Right lobe of liver (tissue), 6 donors: ENCODE results near the gene RRP8. TPM values are rescaled to one million over a fixed set of nuclear protein-coding genes. Genes with fewer than 3 reads are reported as not detected.

Experiments used
- ATAC-seq, 4 donors: fragments of 200-7000 bp; cut with Tn5 transposase; one replicate each; pipeline ENCODE4 v1.9.1; 2020; ENCODE audit warnings: mild to moderate bottlenecking in 4 of 4, moderate library complexity in 4 of 4
- DNase-seq, 3 donors: peaks; one replicate each; pipeline ENCODE4 v3.0.0-alpha.2; 2020
- H3K27ac ChIP-seq, 3 donors: fragments of 200-600 bp; one replicate each; pipeline ENCODE4 v1.8.0; 2022
- H3K27me3 ChIP-seq, 2 donors: fragments of 200-600 bp; one replicate each; pipeline ENCODE4 v1.8.0; 2022
- H3K36me3 ChIP-seq, 4 donors: fragments of 200-600 bp; sonication (generic) in 1 of 4; one replicate each; pipeline versions ENCODE4 v1.5.1 to v1.8.0; 2017 to 2022; ENCODE audit warnings: control low read depth in 1 of 4
- H3K4me1 ChIP-seq, 4 donors: fragments of 200-600 bp; sonication (generic) in 1 of 4; one replicate each; pipeline versions ENCODE4 v1.5.1 to v1.8.0; 2017 to 2022; ENCODE audit warnings: control low read depth in 1 of 4
- H3K4me3 ChIP-seq, 3 donors: fragments of 200-600 bp; one replicate each; pipeline ENCODE4 v1.8.0; 2022
- H3K9me3 ChIP-seq, 4 donors: fragments of 200-600 bp; sonication (generic) in 1 of 4; one replicate each; pipeline versions ENCODE4 v1.5.1 to v1.8.0; 2017 to 2022; ENCODE audit warnings: control low read depth in 1 of 4
- POLR2A ChIP-seq: fragments of 450-650 bp; IDR thresholded peaks from one replicate; pipeline ENCODE4 v1.6.1; 2017; ENCODE audit warnings: antibody characterized with exemption, mild to moderate bottlenecking
- WGBS: methylation state at CpG from one replicate; pipeline ENCODE4 v1.1.6; 2018; ENCODE audit warnings: low coverage, low lambda C conversion rate; ENCODE audit not compliant: insufficient coverage; ENCODE audit errors: missing lambda C conversion rate; 5-methylcytosine and 5-hydroxymethylcytosine counted together
- intact Hi-C, 2 donors: fragments of 100-400 bp; cut with DNase I; formaldehyde crosslinking; loops; one replicate each; pipeline versions ENCODE4 v1.11.2 to v1.14.1; 2022
- total RNA-seq, 6 experiments: library from RNA; depleted of rRNA in 2 of 6; stranded (reverse); fragments of >200 nt in 2 of 6; fragmentation: NEBNext Ultra II Directional in 3 of 6; extraction: Animal tissue kit (Norgen Biotek cat#: 25700) in 3 of 6; gene quantifications; one replicate each; pipeline versions ENCODE4 v1.1.0 to v1.2.4, GENCODE V29; 2016 to 2023
- TF ChIP-seq, protein P1 (sequence below), 4 donors: fragments of 200-600 bp in 3 of 4; fragments of 450-650 bp in 1 of 4; IDR thresholded peaks; one replicate each; pipeline versions ENCODE4 v1.5.1 to v1.8.0; 2016 to 2022; ENCODE audit warnings: antibody characterized with exemption in 4 of 4, mild to moderate bottlenecking in 2 of 4
- donor health status: DM: no; HTN: yes; CAD: no.
- donor health status: DM: no; HTN: no; CAD: no.
- donor health status: DM: no; HTN: no; CAD: no.
- donor health status: DM: no; HTN: yes; CAD: no.
- donor health status: DM: no; HTN: yes; CAD: no.

Gene RRP8
- total RNA-seq, 6 experiments from 2014 or later = 11.3 to 17.1 (median 14.2) TPM

DNA sequence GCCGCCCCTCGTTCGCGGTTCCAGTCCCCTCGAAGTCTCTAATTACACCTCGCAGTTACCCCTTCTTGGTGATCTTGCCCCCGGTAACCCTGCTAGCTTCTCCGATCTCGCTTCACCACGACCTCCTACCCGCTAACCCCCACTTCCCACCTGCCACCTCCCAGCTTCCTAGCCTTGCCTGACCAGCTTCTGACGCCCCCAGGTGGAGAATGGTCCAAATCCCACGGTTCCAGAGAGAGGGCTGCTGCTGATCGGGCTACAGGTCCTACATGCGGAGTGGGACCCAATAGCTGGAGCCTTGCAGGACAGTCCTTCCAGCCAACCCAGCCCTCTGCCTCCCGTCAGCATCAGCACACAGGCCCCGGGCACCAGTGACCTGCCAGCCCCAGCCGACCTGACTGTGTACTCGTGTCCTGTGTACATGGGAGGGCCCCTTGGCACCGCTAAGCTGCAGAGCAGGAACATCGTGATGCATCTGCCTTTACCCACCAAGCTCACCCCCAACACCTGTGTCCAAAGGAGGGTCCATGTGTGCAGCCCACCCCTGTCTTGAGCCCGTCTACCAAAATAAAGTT is 31.9 kb downstream of the RRP8 start:
- no peak for TF ChIP-seq POLR2A
- TF ChIP-seq, protein P1, sequence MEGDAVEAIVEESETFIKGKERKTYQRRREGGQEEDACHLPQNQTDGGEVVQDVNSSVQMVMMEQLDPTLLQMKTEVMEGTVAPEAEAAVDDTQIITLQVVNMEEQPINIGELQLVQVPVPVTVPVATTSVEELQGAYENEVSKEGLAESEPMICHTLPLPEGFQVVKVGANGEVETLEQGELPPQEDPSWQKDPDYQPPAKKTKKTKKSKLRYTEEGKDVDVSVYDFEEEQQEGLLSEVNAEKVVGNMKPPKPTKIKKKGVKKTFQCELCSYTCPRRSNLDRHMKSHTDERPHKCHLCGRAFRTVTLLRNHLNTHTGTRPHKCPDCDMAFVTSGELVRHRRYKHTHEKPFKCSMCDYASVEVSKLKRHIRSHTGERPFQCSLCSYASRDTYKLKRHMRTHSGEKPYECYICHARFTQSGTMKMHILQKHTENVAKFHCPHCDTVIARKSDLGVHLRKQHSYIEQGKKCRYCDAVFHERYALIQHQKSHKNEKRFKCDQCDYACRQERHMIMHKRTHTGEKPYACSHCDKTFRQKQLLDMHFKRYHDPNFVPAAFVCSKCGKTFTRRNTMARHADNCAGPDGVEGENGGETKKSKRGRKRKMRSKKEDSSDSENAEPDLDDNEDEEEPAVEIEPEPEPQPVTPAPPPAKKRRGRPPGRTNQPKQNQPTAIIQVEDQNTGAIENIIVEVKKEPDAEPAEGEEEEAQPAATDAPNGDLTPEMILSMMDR (IDR thresholded peaks at IDR 0.05) = no peak
- Histone ChIP-seq H3K9me3 (no peaks in the 10 kb centered on the region), H3K4me1 (peaks cover 0 to 20% (median 8%) of the 10 kb centered on the region in 4 donors), H3K27me3 (no peaks in the 10 kb centered on the region), H3K27ac (no peak overlapping the region), H3K36me3 (no peaks in the 10 kb centered on the region), H3K4me3 (no peak overlapping the region)
- WGBS = 68% methylated on average over 18 of the region's 22 CpGs
- intact Hi-C loops = no loop called here
- DNase-seq (no peak), ATAC-seq (no peak)

DNA sequence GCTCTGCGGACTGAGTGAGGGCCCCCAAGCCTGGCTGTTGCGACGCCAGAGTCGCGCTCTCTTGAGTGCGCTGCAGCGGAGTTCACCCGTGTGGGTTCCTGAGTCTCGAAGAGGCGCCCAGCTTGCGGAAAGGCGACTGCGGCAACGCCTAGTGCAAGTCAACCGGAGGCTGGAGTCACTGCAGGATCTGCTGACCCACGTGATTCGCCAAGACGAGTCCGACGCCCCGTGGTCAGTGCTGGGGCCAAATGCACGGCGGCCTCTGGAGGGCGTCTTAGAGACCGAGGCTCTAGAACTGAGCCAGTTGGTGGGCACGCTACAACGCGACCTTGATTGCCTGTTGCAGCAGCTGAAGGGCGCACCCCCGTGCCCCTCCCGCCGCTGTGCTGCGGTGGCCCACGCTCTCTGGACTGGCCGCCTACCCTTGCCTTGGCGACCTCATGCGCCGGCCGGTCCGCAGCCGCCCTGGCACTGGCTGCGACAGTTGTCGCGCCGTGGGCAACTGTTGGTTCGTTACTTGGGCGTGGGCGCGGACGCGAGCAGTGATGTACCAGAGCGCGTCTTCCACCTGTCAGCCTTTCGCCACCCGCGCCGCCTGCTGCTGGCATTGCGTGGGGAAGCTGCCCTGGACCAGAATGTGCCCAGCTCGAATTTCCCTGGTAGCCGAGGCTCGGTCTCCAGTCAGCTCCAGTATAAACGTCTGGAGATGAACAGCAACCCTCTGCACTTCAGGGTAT is 32.6 kb downstream of the RRP8 start:
- DNase-seq (no peak), ATAC-seq (peak in 1 of 4 donors; percentile 6)
- Histone ChIP-seq H3K9me3 (no peaks in the 10 kb centered on the region), H3K4me1 (peaks cover 0 to 20% (median 8%) of the 10 kb centered on the region in 4 donors), H3K4me3 (no peak overlapping the region), H3K36me3 (no peaks in the 10 kb centered on the region), H3K27ac (no peak overlapping the region), H3K27me3 (no peaks in the 10 kb centered on the region)
- intact Hi-C loops = no loop called here
- TF ChIP-seq POLR2A = no peak
- TF ChIP-seq, protein P1 (IDR thresholded peaks at IDR 0.05) = no peak
- WGBS = 20% methylated on average over 1 of the region's 62 CpGs

DNA sequence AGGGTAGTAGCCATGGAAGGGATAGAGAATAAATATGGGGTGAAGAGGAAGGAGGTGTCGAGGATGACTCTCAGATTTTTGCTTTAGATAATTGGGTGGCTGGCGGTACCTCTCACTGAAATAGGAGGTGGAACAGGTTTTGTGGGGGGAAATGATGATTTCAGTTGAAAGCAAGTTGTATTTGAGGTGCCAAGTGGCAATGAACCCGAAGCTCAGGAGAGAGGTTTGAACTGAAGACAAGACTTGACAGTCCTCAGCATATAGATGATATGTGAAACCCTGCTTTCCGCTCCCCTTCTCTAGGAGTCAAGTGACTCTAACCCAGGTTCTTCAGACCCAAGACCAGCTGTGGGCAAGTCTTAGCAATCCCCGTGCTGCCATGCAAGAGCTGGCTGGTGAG is 33.7 kb downstream of the RRP8 start:
- Histone ChIP-seq H3K4me3 (no peak overlapping the region), H3K9me3 (no peaks in the 10 kb centered on the region), H3K4me1 (peaks cover 0 to 20% (median 8%) of the 10 kb centered on the region in 4 donors), H3K27ac (no peak overlapping the region), H3K27me3 (no peaks in the 10 kb centered on the region), H3K36me3 (no peaks in the 10 kb centered on the region)
- WGBS = 83% methylated on average over 3 of the region's 5 CpGs
- ATAC-seq (no peak), DNase-seq (no peak)
- TF ChIP-seq, protein P1 (IDR thresholded peaks at IDR 0.05) = no peak
- no peak for TF ChIP-seq POLR2A
- intact Hi-C loops = no loop called here

DNA sequence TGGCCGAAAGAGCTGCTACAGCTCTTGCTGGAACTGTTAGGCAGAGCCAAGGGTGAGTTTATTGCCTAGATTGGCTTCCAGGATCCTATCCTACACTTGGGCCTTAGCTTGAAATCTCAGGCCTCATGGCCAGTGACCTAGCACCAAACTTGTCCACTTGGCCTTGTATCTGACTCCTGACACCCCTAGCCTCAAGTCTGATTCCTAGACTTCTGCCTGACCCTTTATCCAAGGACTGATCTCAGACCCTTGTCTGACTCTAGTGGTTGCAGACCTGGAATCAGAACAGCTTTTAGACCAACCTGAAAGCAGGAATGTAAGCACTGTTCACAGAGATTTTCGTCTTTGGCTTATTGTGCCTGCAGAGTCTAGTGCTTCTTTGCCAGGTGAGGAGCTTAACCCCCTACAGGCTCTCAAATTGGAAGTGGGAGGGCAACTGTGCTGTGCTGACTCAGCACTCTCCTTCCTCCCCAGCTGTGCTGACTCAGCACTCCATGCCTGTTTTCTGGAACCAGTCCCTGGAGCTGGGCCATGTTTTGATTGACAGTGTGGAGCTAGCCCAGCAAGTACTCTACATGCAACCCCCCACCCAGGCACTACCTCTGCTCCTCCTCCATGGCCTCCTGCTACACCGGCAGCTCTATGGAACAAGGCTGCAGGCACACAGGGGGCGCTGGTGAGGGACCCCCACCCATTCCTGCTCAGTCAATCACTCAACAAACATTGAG is 35.1 kb downstream of the RRP8 start:
- intact Hi-C loops = no loop called here
- no peaks in the 10 kb centered on the region for H3K27me3 ChIP-seq
- H3K36me3 ChIP-seq = no peaks in the 10 kb centered on the region
- peaks cover 0 to 20% (median 8%) of the 10 kb centered on the region in 4 donors for H3K4me1 ChIP-seq
- DNase-seq = peak in 2 of 3 donors; percentile 63 to 88
- peak; percentile 48 to 68 (median 60) for ATAC-seq
- whole genome bisulfite sequencing = 31% methylated on average over 3 of the region's 4 CpGs
- H3K9me3 ChIP-seq = no peaks in the 10 kb centered on the region
- no peak overlapping the region for H3K4me3 ChIP-seq
- no peak overlapping the region for H3K27ac ChIP-seq
- TF ChIP-seq POLR2A = no peak
- TF ChIP-seq, protein P1 (IDR thresholded peaks at IDR 0.05) = no peak
